ENCODE data around the gene HIC1. TPM values are rescaled to one million over a fixed set of nuclear protein-coding genes. Genes with fewer than 3 reads are reported as not detected.

The HIC1 gene
- total and polyA plus RNA-seq, 2 donors (not counting 1 experiment from before 2014, with no cell fraction given), result 11.3 to 29.1 TPM

DNA sequence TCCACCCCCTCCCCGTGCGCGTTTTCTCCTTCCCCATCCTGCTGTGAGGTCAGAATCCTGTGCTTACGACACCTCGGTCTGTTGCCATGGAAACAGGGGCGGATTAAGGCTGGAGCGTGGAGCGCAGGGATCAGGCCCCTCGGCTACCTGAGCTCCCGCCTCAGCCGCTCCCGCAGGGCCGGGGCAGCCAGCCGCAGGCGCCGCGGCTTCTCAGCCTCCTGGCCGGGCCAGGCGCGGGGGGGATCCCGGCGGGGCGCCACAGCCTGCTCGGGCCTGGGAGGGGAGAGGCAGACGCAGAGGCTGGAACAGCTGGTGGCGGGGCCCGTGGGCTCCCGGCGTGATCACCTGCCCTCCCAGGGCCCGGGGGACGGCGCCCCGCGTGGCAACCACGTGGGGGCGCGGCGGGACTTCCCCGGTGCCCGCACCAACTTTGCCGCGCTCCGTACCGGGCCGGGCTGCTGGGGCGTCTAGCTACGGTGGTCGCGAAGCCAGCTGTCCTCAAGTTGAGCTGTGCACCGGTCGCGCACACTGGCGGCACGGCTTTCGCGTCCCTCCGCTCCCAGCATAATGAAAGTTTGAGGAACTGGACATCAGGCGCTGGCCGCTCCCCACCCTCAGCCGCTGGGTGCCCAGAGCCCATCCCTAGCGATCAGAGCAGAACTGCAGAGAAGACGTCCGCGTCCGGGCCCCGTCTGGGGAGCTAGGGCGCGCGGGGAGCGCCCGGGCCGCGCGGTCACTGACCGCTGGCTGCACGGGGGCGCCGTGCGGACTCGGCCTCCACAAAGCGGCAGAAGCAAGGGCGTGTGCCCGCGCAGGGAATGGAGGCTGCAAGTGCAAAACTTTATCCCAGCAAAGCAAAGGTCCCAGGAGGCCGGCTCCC, 31.0 kb upstream of the HIC1 start:
- peaks cover 30% of the 10 kb centered on the region for H3K27me3 ChIP-seq (ENCODE audit: control insufficient read depth, insufficient read depth, low read length)
- no peaks in the 10 kb centered on the region for H3K79me2 ChIP-seq (ENCODE audit: control insufficient read depth, insufficient read depth, low read length)
- DNase-seq (ENCODE audit: low read depth in 2 of 2), result peak; percentile 33 to 60
- no peaks in the 10 kb centered on the region for H4K20me1 ChIP-seq (ENCODE audit: control insufficient read depth, extremely low read depth, insufficient read depth, low read length)
- H3K9ac ChIP-seq (ENCODE audit: insufficient read depth, low read length), result no peak overlapping the region
- peak overlapping the region in 3 of 4 experiments; percentile 17 to 51 (median 19) for H3K4me3 ChIP-seq (replicated peaks in 1 of 4; ENCODE audit: control extremely low read depth in 1 of 4, insufficient read depth in 1 of 4, low read depth in 3 of 4, low read length in 4 of 4)
- H2AFZ ChIP-seq (ENCODE audit: low read length), result no peak overlapping the region
- no peaks in the 10 kb centered on the region for H3K36me3 ChIP-seq (ENCODE audit: control insufficient read depth, insufficient read depth, low read length)
- TF ChIP-seq, protein P1, sequence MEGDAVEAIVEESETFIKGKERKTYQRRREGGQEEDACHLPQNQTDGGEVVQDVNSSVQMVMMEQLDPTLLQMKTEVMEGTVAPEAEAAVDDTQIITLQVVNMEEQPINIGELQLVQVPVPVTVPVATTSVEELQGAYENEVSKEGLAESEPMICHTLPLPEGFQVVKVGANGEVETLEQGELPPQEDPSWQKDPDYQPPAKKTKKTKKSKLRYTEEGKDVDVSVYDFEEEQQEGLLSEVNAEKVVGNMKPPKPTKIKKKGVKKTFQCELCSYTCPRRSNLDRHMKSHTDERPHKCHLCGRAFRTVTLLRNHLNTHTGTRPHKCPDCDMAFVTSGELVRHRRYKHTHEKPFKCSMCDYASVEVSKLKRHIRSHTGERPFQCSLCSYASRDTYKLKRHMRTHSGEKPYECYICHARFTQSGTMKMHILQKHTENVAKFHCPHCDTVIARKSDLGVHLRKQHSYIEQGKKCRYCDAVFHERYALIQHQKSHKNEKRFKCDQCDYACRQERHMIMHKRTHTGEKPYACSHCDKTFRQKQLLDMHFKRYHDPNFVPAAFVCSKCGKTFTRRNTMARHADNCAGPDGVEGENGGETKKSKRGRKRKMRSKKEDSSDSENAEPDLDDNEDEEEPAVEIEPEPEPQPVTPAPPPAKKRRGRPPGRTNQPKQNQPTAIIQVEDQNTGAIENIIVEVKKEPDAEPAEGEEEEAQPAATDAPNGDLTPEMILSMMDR (conservative IDR thresholded peaks at IDR 0.05 in 1 of 2, IDR thresholded peaks at IDR 0.05 in 1 of 2; ENCODE audit: low read depth in 1 of 2, low read length in 2 of 2), result no peak
- peak; percentile 98 for TF ChIP-seq EZH2 (IDR thresholded peaks at IDR 0.05; ENCODE audit: low read length, missing control alignments)
- no peaks in the 10 kb centered on the region for H3K9me3 ChIP-seq (ENCODE audit: control insufficient read depth, insufficient read depth, low read depth, low read length)
- H3K27ac ChIP-seq (ENCODE audit: insufficient read depth, low read length), result no peak overlapping the region
- peak overlapping the region; percentile 68 for H3K4me2 ChIP-seq (ENCODE audit: extremely low read depth, insufficient read depth, low read length)
- H3K4me1 ChIP-seq (ENCODE audit: control insufficient read depth, extremely low read depth, insufficient read depth, low read length), result peaks cover 11% of the 10 kb centered on the region

DNA sequence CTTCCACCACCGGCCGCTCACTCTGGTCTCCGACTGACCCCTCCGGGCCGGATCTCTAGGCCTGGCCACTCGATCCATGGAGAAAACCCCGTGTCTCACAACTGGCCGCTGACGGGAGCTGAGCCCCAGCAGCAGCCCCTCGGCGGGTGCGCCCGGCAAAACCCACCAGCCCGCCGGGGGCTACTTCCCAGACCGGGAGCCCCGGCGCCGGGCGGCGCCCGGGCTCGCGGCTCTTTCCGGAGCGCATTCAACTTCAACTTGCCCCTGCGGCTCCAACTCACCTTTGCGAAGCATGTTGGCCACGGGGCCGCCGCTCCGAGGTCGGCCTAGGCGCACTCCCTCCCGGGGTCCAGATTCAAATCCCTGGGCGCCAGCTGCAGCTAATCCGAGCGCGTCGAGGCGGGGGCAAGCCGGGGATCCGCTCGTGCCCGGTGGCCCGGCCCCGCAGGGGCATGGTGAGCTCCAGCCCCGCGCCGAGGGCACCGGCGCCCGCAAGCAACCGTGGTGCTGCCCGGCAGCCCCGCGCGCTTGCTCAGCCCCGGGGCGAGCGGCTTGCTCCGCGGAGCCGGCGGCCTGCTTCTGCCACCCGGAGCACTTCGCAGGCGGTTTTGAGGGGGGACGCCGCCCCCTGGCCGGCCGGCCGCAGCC, 30.2 kb upstream of the HIC1 start:
- H3K27me3 ChIP-seq (ENCODE audit: control insufficient read depth, insufficient read depth, low read length), result peaks cover 25% of the 10 kb centered on the region
- TF ChIP-seq, protein P1 (conservative IDR thresholded peaks at IDR 0.05 in 1 of 2, IDR thresholded peaks at IDR 0.05 in 1 of 2; ENCODE audit: low read depth in 1 of 2, low read length in 2 of 2), result no peak
- TF ChIP-seq EZH2 (IDR thresholded peaks at IDR 0.05; ENCODE audit: low read length, missing control alignments), result peak; percentile 6
- no peak overlapping the region for H2AFZ ChIP-seq (ENCODE audit: low read length)
- no peak overlapping the region for H3K9ac ChIP-seq (ENCODE audit: insufficient read depth, low read length)
- H3K4me2 ChIP-seq (ENCODE audit: extremely low read depth, insufficient read depth, low read length), result peak overlapping the region; percentile 68
- DNase-seq (ENCODE audit: low read depth in 2 of 2), result no peak
- no peaks in the 10 kb centered on the region for H3K9me3 ChIP-seq (ENCODE audit: control insufficient read depth, insufficient read depth, low read depth, low read length)
- no peak overlapping the region for H3K27ac ChIP-seq (ENCODE audit: insufficient read depth, low read length)
- peaks cover 13% of the 10 kb centered on the region for H3K4me1 ChIP-seq (ENCODE audit: control insufficient read depth, extremely low read depth, insufficient read depth, low read length)
- H3K79me2 ChIP-seq (ENCODE audit: control insufficient read depth, insufficient read depth, low read length), result no peaks in the 10 kb centered on the region
- H3K36me3 ChIP-seq (ENCODE audit: control insufficient read depth, insufficient read depth, low read length), result no peaks in the 10 kb centered on the region
- peak overlapping the region in 3 of 4 experiments; percentile 19 to 51 (median 48) for H3K4me3 ChIP-seq (replicated peaks in 1 of 4; ENCODE audit: control extremely low read depth in 1 of 4, insufficient read depth in 1 of 4, low read depth in 3 of 4, low read length in 4 of 4)
- H4K20me1 ChIP-seq (ENCODE audit: control insufficient read depth, extremely low read depth, insufficient read depth, low read length), result no peaks in the 10 kb centered on the region

DNA sequence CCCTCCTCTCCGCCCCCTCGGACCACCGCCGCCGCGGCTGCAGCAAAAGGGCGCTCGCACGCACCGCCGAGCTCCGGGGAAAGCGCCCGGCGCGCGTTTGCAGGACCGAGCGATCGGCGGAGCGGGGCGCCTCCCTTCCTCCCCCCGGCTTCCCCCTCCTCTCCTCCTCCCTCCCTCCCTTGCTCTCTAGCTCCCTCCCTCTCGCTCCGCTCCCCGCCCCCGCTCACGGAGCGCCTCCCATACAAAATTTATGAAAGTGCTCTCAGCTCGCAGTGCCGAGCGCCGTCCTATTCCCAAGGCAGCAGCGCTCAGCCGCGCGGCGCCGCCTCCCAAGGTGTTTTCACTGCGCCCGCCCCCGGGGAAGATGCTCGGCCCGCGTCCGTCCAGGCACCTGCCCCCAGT, 29.7 kb upstream of the HIC1 start, which contains the start of gene RTN4RL1:
TSS of gene RTN4RL1 (minus strand) at position 115 of the 402 bp plus-strand sequence. CDS start 469 bp downstream, outside the sequence.
- Histone ChIP-seq H2AFZ (ENCODE audit: low read length) (peak within 1 kb of the TSS; percentile 41), H4K20me1 (ENCODE audit: control insufficient read depth, extremely low read depth, insufficient read depth, low read length) (no peaks in the 10 kb centered on the region), H3K36me3 (ENCODE audit: control insufficient read depth, insufficient read depth, low read length) (no peaks in the 10 kb centered on the region), H3K4me2 (ENCODE audit: extremely low read depth, insufficient read depth, low read length) (peak within 1 kb of the TSS; percentile 92), H3K27ac (ENCODE audit: insufficient read depth, low read length) (no peak within 1 kb of the TSS), H3K27me3 (ENCODE audit: control insufficient read depth, insufficient read depth, low read length) (peaks cover 20% of the 10 kb centered on the region), H3K4me1 (ENCODE audit: control insufficient read depth, extremely low read depth, insufficient read depth, low read length) (peaks cover 13% of the 10 kb centered on the region), H3K4me3 (replicated peaks in 1 of 4; ENCODE audit: control extremely low read depth in 1 of 4, insufficient read depth in 1 of 4, low read depth in 3 of 4, low read length in 4 of 4) (peak within 1 kb of the TSS; percentile 19 to 51 (median 42)), H3K79me2 (ENCODE audit: control insufficient read depth, insufficient read depth, low read length) (no peaks in the 10 kb centered on the region), H3K9me3 (ENCODE audit: control insufficient read depth, insufficient read depth, low read depth, low read length) (no peaks in the 10 kb centered on the region), H3K9ac (ENCODE audit: insufficient read depth, low read length) (peak within 1 kb of the TSS; percentile 16)
- no peak for TF ChIP-seq EZH2 (IDR thresholded peaks at IDR 0.05; ENCODE audit: low read length, missing control alignments)
- TF ChIP-seq, protein P1 (conservative IDR thresholded peaks at IDR 0.05 in 1 of 2, IDR thresholded peaks at IDR 0.05 in 1 of 2; ENCODE audit: low read depth in 1 of 2, low read length in 2 of 2), result no peak
- DNase-seq (ENCODE audit: low read depth in 2 of 2), result peak; percentile 57 to 68
